Heart left ventricle (tissue), 13 donors: ENCODE results near the gene GNA15.
A peak's percentile ranks its signal among the peaks of the same experiment; 100 is the strongest.

ENCODE experiments used
- POLR2A ChIP-seq, 2 donors: fragments of 450-650 bp; IDR thresholded peaks; one replicate each; pipeline ENCODE4 v1.6.1; 2017; ENCODE audit warnings: antibody characterized with exemption in 2 of 2, mild to moderate bottlenecking in 2 of 2, moderate library complexity in 2 of 2
- TF ChIP-seq, protein P1 (sequence below), 12 donors: fragments of 200-600 bp; sonication (generic) in 4 of 12; IDR thresholded peaks; one replicate each; pipeline versions ENCODE4 v1.5.0 to v1.8.0; 2018 to 2022; ENCODE audit warnings: antibody characterized with exemption in 12 of 12, mild to moderate bottlenecking in 5 of 12
- donor health status: ischemic (EF 13 %, LVEDD 7.1; RV severe dilation, severe dysfunction).
- donor health status: DM: no; HTN: yes; CAD: no.
- donor health status: DM: no; HTN: no; CAD: no.
- donor health status: ischemic (EF 25% LVEDD 6.9; RV normal size, moderate dysfunction).
- donor health status: ischemic (EF 25% LVEDD 5.7; RV mildly dilated, moderate dysfunction).
- donor health status: ischemic (EF 35%, LVEDD 5.7; RV mildly dilated, moderate dysfunction).
- donor health status: nonischemic (EF 11% LVEDD 7.7; RV severe dilation, severe dysfunction).
- donor health status: DM: yes; HTN: yes; CAD: no.
- donor health status: PGD.
- donor health status: ischemic (EF 29% LVEDD 5.4; RV normal size, mild dysfunction).
- donor health status: nonischemic (EF 23%, LVEDD 6.1; RV moderate dilation, normal function).

- no peak for TF ChIP-seq POLR2A (IDR thresholded peaks at IDR 0.05)
- TF ChIP-seq, protein P1, sequence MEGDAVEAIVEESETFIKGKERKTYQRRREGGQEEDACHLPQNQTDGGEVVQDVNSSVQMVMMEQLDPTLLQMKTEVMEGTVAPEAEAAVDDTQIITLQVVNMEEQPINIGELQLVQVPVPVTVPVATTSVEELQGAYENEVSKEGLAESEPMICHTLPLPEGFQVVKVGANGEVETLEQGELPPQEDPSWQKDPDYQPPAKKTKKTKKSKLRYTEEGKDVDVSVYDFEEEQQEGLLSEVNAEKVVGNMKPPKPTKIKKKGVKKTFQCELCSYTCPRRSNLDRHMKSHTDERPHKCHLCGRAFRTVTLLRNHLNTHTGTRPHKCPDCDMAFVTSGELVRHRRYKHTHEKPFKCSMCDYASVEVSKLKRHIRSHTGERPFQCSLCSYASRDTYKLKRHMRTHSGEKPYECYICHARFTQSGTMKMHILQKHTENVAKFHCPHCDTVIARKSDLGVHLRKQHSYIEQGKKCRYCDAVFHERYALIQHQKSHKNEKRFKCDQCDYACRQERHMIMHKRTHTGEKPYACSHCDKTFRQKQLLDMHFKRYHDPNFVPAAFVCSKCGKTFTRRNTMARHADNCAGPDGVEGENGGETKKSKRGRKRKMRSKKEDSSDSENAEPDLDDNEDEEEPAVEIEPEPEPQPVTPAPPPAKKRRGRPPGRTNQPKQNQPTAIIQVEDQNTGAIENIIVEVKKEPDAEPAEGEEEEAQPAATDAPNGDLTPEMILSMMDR (IDR thresholded peaks at IDR 0.05): peak; percentile 29 to 73 (median 60)
These were observed 10.9 kb downstream of the GNA15 start for GRCh38 chr19:3146677-3147100.
